Measurements from ENCODE around the gene GASK1B.

GASK1B gene

GRCh38 chr4:158172261-158173258 lies at the start of gene GASK1B:
Gene GASK1B, minus strand, starts transcription at chr4:158173025. Its CDS starts 1,650 bp downstream, at chr4:158171375.
- no peak for DNase-seq

- no peak for DNase-seq
Observed at GRCh38 chr4:158219623-158220022, 46.8 kb upstream of the GASK1B start.

- no peak for DNase-seq
Observed at GRCh38 chr4:158217763-158218162, 44.9 kb upstream of the GASK1B start.

- DNase-seq, result no peak
Observed at GRCh38 chr4:158214856-158215255, 42.0 kb upstream of the GASK1B start.

- DNase-seq, result no peak
Observed at GRCh38 chr4:158213466-158213865, 40.6 kb upstream of the GASK1B start.

GRCh38 chr4:158211222-158211621 lies 38.4 kb upstream of the GASK1B start:
- DNase-seq, result no peak

- peak; percentile 11 for DNase-seq
Observed at GRCh38 chr4:158209825-158210807, 37.3 kb upstream of the GASK1B start, which contains the start of gene TMEM144. Gene TMEM144, plus strand, starts transcription at chr4:158210486. Its CDS starts 2,182 bp downstream, at chr4:158212668.

- peak; percentile 9 for DNase-seq
Observed at GRCh38 chr4:158208963-158209640, 36.3 kb upstream of the GASK1B start.

GRCh38 chr4:158203929-158204328 lies 31.1 kb upstream of the GASK1B start:
- DNase-seq, result no peak

GRCh38 chr4:158203436-158203835 lies 30.6 kb upstream of the GASK1B start:
- DNase-seq, result no peak

- DNase-seq, result no peak
Observed at GRCh38 chr4:158202481-158202880, 29.7 kb upstream of the GASK1B start.

- no peak for DNase-seq
Observed at GRCh38 chr4:158201876-158202275, 29.1 kb upstream of the GASK1B start.

GRCh38 chr4:158201322-158201721 lies 28.5 kb upstream of the GASK1B start:
- DNase-seq, result no peak

- DNase-seq, result no peak
Observed at GRCh38 chr4:158200214-158200613, 27.4 kb upstream of the GASK1B start.

GRCh38 chr4:158197194-158197776 lies 24.5 kb upstream of the GASK1B start:
- DNase-seq, result no peak

- DNase-seq, result no peak
Observed at GRCh38 chr4:158195297-158195696, 22.5 kb upstream of the GASK1B start.

GRCh38 chr4:158193171-158193749 lies 20.4 kb upstream of the GASK1B start:
- DNase-seq, result peak; percentile 7

- no peak for DNase-seq
Observed at GRCh38 chr4:158192439-158193158, 19.8 kb upstream of the GASK1B start.

- no peak for DNase-seq
Observed at GRCh38 chr4:158190718-158191117, 17.9 kb upstream of the GASK1B start.

GRCh38 chr4:158189422-158189821 lies 16.6 kb upstream of the GASK1B start:
- DNase-seq, result no peak

- DNase-seq, result no peak
Observed at GRCh38 chr4:158186815-158187214, 14.0 kb upstream of the GASK1B start.

Measured in CD4-positive, alpha-beta T cell treated with Interleukin-21 for 1 hour (primary cell).